8988T (cell line): ENCODE results near the gene ARHGAP26.
"Not testable (repeated sequence)": the region's sequence is repeated elsewhere in the genome, so short reads cannot be mapped to it uniquely, and the experiment has no call there.

ENCODE experiments used
- DNase-seq: peaks from one replicate; pipeline ENCODE4 v3.0.0; 2011

ARHGAP26 gene

DNA sequence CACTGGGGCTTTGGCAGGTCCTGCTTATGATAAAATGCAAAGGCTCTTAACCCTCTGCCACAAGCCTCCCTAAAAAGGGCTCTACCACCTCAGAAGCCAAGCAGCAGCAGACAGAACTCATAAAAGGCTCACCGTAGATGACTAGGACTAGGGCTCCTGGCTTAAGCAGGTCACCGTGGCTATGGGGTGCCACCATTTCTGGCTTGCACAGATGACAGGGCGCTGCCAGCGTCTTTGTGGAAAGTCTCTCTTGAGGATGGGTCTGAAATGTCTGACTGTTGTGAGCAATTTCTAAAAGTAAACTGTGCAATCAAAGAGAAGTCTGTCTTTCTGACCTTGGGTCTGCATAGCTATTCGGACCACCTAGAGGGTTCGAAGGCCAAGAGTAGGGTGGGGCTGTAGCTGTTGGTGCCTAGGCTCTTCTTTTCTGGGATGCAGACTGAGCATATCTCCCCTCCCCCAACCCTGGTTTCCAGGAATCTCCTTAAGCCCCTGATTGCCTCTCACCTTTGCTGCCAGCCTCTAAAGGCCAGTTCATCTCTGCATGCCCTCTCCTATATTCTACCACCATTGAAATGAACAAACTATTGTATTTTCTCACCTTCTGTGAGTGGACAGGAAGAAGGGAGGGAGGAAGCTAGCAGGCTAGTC is 307.4 kb downstream of the ARHGAP26 start:
- no peak for DNase-seq

- DNase-seq = no peak
Measured at GRCh38 chr5:143078313-143078712, 308.1 kb downstream of the ARHGAP26 start.

DNA sequence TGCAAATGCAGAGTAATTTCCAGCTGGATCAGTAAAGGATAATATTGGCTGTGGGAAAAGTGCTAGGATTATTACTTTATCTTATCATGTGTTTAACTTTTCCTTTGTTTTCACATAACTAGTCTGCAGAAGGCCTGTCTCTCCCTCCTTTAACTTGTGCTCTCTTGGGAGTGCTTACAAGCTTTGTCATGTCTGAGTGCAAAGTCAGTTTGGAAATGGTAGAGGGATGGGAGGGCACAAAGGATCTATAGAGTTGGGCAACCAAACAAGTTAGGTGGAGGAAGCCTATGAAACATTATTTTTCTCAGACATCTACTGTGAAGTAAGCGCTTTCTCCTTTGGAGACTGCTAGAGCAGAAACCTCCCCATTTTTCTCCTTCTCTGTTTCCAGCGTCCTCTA is 308.8 kb downstream of the ARHGAP26 start:
- no peak for DNase-seq

GRCh38 chr5:143080407-143080806 is 310.2 kb downstream of the ARHGAP26 start:
- no peak for DNase-seq

DNA sequence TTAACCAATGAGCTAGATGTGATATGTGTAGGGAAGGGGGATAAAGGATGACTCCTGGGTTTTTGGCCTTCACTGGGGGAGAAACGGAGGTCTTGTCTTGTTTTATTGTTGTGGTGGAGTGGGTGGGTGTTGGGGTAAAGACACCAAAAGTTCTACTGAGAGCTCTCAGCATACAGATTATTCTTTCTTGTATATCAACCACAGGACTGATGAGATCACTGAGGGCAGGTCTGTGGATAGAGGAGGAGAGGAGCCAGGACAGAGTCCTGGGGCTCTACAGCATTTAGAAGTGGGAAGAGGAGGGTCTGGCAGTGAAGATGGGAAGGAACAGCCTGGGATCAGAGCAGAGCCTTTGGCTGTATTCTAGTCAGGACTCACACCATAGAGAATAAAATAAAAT is 310.8 kb downstream of the ARHGAP26 start:
- DNase-seq = no peak

DNA sequence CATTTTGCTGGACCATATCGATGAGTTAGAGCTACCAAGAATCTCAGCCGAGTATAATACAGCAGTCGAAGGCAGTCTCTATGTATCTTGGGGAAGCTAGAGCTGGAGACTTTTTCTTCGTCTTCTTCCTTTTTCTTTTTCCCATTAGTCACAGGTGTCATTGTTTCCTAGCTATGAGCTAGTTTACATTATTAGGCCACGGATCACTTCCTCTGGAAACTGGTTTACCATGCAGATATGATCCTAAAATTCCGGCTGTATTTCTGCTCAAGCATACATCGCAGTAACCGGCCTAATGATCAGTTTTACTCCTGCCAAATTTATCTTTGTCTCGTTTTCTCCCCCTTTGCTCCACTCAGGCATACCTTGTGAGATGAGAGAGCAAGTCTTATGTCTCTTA is 312.8 kb downstream of the ARHGAP26 start:
- DNase-seq = no peak

DNA sequence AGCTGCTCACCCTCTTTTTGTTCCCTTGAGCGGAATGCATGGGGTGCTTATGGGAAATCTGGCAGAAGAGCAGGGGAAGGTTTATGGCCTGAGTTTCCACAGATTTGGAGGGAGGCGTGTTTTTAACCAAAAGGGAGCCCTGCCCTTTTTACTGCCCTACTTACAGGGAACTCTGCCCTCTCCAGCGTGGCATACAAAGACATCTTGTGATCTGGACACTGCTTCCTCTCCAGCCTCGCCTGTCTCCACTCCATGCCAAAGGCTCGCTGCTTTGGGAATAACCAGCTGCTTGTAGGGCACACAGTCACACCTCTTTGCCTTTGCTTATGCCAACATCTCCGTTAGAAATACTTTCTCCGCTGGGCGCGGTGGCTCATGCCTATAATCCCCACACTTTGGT is 314.2 kb downstream of the ARHGAP26 start:
- no peak for DNase-seq

GRCh38 chr5:143085319-143085917 is 315.2 kb downstream of the ARHGAP26 start:
- no peak for DNase-seq

GRCh38 chr5:143086546-143086907 is 316.4 kb downstream of the ARHGAP26 start:
- DNase-seq = no peak

GRCh38 chr5:143086908-143087637 is 316.9 kb downstream of the ARHGAP26 start:
- no peak for DNase-seq

- DNase-seq = not testable (repeated sequence)
Measured at GRCh38 chr5:143088702-143089101, 318.5 kb downstream of the ARHGAP26 start.

DNA sequence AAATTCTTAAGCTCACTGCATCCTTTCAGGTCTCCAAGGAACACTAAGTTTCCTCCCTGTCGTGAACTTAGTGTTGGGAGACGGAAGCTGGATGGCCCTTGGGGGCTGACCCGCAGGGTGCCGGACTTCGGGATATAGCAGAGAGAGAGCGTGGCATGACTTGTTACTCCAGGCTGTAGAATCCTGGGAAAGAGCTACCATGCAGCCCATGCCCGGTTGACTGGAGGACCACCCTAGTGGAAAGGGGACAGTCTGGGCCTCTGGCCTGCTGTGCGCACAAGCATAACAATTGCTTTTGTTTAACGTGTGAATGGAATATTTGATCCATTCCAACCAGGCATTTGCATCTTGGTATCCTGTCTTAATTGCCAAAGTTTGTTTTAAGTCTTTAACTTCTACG is 319.9 kb downstream of the ARHGAP26 start:
- not testable (repeated sequence) for DNase-seq

GRCh38 chr5:143092711-143093451 is 322.7 kb downstream of the ARHGAP26 start:
- not testable (repeated sequence) for DNase-seq

DNA sequence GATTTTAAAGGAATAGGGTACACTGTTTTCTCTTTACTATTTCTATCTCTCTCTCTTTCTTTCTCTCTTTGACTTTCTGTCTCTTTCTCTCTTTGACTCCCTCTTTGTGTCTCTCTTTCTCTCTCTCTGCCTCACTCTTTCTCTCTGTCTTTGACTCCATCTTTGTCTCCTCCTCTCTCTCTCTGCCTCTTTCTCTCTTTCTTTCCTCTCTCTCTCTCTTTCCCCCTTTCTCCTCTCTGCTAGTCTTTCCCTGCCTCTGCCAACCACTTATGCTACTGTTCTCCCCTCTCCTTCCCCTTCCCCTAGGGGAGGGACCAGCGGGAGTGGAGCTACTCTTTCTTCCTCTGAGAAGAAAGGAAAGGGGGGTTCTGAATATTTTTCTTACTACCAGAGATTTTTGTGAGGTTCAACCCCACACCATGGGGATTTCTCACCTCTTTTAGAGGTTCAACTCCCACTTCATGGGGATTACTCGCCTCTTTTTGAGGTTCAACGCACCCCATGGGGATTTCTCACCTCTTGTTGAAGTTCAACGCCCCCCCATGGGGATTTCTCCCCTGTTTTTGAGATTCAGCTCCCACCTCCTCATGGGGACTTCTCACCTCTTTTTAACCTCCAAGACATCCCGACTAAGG is 323.4 kb downstream of the ARHGAP26 start:
- no peak for DNase-seq

DNA sequence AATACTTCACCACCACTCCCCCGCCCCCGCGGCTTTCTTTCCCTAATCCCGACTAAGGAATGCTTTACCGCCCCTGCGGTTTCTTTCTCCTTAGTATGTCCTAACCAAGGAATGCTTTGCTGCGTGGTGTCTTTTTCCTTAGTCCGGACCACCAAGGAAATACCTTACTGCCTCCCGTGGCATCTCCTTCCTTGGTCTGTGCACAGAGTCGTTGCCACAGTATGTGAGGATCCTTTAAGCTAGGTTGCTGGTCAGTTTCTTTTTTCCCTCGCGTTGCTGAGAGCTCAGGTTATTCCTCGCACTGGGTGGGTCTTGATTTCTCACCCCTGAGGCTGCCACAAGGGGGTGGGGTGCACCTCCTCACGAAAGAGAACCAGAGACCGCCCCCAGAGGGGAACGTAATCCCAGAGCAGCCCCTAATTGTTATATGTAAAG is 323.9 kb downstream of the ARHGAP26 start:
- no peak for DNase-seq

DNA sequence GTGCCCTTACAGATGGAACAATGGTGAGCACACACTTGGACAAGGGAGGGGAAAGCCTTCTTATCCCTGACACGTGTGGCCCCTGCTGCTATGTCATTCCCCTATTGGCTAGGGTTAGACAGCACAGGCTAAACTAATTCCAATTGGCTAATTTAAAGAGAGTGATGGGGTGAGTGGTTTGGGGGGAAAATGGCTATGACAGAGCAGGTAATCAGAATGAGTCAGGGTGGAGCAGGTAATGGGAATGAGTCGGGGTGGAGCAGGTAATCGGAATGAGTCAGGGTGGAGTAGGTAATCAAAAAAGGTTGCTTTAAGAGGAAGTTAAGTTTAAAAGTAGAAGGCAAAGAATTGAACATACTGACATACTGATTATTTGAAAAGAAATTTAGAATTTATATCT is 324.4 kb downstream of the ARHGAP26 start:
- DNase-seq = not testable (repeated sequence)

GRCh38 chr5:143101121-143101520 is 330.9 kb downstream of the ARHGAP26 start:
- no peak for DNase-seq

DNA sequence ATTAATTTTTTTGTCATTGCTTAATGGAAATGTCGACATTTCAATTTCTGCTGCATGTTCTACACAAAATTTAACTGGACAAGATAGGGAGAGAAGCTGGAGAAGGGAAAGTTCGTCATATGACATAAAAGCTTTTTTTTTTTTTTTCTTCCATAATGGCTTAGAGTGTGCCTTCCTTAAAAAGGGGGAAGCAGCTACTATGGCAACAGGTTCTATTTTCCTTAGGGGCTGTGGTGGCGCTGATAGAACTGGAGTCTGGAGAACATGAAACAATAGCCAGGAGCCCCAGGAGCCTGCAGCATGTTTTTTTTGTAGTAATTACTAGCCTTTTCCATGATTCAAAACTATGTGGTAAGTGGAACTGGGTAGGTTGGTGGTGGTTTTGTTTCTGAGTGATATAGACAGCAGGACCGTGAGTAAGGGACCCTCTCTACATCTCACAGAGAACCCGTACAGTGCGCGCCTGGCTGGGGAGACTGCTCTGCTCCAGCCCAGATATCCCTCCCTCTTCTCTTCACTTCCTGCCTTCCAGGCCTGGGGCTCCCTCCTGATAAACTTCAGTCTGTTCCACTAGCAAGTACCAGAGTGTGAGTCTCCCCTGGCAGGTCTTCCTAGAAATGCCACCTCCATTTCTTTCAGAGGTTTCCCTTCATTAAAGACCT is 331.7 kb downstream of the ARHGAP26 start:
- DNase-seq = no peak

GRCh38 chr5:143102411-143102810 is 332.2 kb downstream of the ARHGAP26 start:
- no peak for DNase-seq

- DNase-seq = no peak
Measured at GRCh38 chr5:143105216-143105905, 335.2 kb downstream of the ARHGAP26 start.

GRCh38 chr5:143106174-143106573 is 336.0 kb downstream of the ARHGAP26 start:
- DNase-seq = peak; percentile 24
